ENCODE results near the gene ANK2. TPM values are rescaled to one million over a fixed set of nuclear protein-coding genes. Genes with fewer than 3 reads are reported as not detected.

ANK2 gene
- total and polyA plus RNA-seq, 2 experiments from 2014 or later: 7.7 to 40.4 TPM

- no peaks in the 10 kb centered on the region for H3K9me3 Mint-ChIP-seq
- H3K4me3 Mint-ChIP-seq: no peak overlapping the region
- peaks cover 4% of the 10 kb centered on the region; the same call in 1 of the 2 replicates for H3K4me1 ChIP-seq (ENCODE audit: insufficient read depth)
- no peaks in the 10 kb centered on the region for H3K27me3 ChIP-seq (ENCODE audit: insufficient read depth)
- no peak overlapping the region for H3K4me2 ChIP-seq
- no peaks in the 10 kb centered on the region for H3F3A ChIP-seq (replicated peaks; ENCODE audit: low read depth)
- ATAC-seq (no peak), DNase-seq (ENCODE audit: low spot score) (no peak)
- TF ChIP-seq STAT1 (IDR thresholded peaks at IDR 0.05; ENCODE audit: unreplicated experiment) (no peak), NANOG (IDR thresholded peaks at IDR 0.05; ENCODE audit: borderline replicate concordance) (no peak), ZNF331 (CRISPR knock-in tag; IDR thresholded peaks at IDR 0.05; ENCODE audit: low read depth) (no peak), EZH2 (IDR thresholded peaks at IDR 0.05; ENCODE audit: low read depth, unreplicated experiment) (no peak), REST (IDR thresholded peaks at IDR 0.05; ENCODE audit: unreplicated experiment) (no peak), JUNB (IDR thresholded peaks at IDR 0.05; ENCODE audit: unreplicated experiment) (no peak), EZH2phosphoT487 (IDR thresholded peaks at IDR 0.05; ENCODE audit: unreplicated experiment) (no peak)
- TF ChIP-seq, protein P1, sequence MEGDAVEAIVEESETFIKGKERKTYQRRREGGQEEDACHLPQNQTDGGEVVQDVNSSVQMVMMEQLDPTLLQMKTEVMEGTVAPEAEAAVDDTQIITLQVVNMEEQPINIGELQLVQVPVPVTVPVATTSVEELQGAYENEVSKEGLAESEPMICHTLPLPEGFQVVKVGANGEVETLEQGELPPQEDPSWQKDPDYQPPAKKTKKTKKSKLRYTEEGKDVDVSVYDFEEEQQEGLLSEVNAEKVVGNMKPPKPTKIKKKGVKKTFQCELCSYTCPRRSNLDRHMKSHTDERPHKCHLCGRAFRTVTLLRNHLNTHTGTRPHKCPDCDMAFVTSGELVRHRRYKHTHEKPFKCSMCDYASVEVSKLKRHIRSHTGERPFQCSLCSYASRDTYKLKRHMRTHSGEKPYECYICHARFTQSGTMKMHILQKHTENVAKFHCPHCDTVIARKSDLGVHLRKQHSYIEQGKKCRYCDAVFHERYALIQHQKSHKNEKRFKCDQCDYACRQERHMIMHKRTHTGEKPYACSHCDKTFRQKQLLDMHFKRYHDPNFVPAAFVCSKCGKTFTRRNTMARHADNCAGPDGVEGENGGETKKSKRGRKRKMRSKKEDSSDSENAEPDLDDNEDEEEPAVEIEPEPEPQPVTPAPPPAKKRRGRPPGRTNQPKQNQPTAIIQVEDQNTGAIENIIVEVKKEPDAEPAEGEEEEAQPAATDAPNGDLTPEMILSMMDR (conservative IDR thresholded peaks at IDR 0.05; ENCODE audit: low read depth in 2 of 2): no peak
- H2AFZ ChIP-seq: no peak overlapping the region
- no peaks in the 10 kb centered on the region for H3K9me2 ChIP-seq (ENCODE audit: insufficient read depth)
- H3K27ac ChIP-seq (ENCODE audit: low read depth): no peak overlapping the region
- H3K36me3 Mint-ChIP-seq (ENCODE audit: low read depth): no peaks in the 10 kb centered on the region
- H3K4me3 ChIP-seq: no peak overlapping the region
- H3K27me3 Mint-ChIP-seq (ENCODE audit: insufficient read depth, low read depth, poor library complexity): no peaks in the 10 kb centered on the region
- no peaks in the 10 kb centered on the region for H4K20me1 ChIP-seq (replicated peaks; ENCODE audit: insufficient read depth)
- H3K27ac Mint-ChIP-seq: no peak overlapping the region
- H3K4me1 Mint-ChIP-seq: peaks cover 17% of the 10 kb centered on the region; the same call in 2 of the 3 replicates
- H3K79me2 ChIP-seq (replicated peaks; ENCODE audit: insufficient read depth): no peaks in the 10 kb centered on the region
- H3K36me3 ChIP-seq (ENCODE audit: insufficient read depth): no peaks in the 10 kb centered on the region
Measured at GRCh38 chr4:113078066-113078465, 28.6 kb downstream of the ANK2 start.

- Histone ChIP-seq H3F3A (replicated peaks; ENCODE audit: low read depth) (no peaks in the 10 kb centered on the region), H3K4me3 (no peak overlapping the region), H3K4me2 (no peak overlapping the region), H3K36me3 (ENCODE audit: insufficient read depth) (no peaks in the 10 kb centered on the region), H2AFZ (no peak overlapping the region), H3K4me1 (ENCODE audit: insufficient read depth) (peaks cover 4% of the 10 kb centered on the region; the same call in 1 of the 2 replicates), H4K20me1 (replicated peaks; ENCODE audit: insufficient read depth) (no peaks in the 10 kb centered on the region), H3K27me3 (ENCODE audit: insufficient read depth) (no peaks in the 10 kb centered on the region), H3K9me2 (ENCODE audit: insufficient read depth) (no peaks in the 10 kb centered on the region), H3K27ac (ENCODE audit: low read depth) (no peak overlapping the region), H3K79me2 (replicated peaks; ENCODE audit: insufficient read depth) (no peaks in the 10 kb centered on the region)
- Mint-ChIP-seq H3K9me3 (no peaks in the 10 kb centered on the region), H3K27me3 (ENCODE audit: insufficient read depth, low read depth, poor library complexity) (no peaks in the 10 kb centered on the region), H3K4me1 (peaks cover 14% of the 10 kb centered on the region; the same call in 2 of the 3 replicates), H3K36me3 (ENCODE audit: low read depth) (no peaks in the 10 kb centered on the region), H3K27ac (peak overlapping the region; percentile 88), H3K4me3 (no peak overlapping the region)
- ATAC-seq (peak; percentile 32; the same call in 2 of the 3 replicates), DNase-seq (ENCODE audit: low spot score) (peak; percentile 35)
- TF ChIP-seq POLR2AphosphoS5 (IDR thresholded peaks at IDR 0.05; ENCODE audit: low read depth): no peak
- no peak for TF ChIP-seq JUNB (IDR thresholded peaks at IDR 0.05; ENCODE audit: unreplicated experiment)
- TF ChIP-seq, protein P2, sequence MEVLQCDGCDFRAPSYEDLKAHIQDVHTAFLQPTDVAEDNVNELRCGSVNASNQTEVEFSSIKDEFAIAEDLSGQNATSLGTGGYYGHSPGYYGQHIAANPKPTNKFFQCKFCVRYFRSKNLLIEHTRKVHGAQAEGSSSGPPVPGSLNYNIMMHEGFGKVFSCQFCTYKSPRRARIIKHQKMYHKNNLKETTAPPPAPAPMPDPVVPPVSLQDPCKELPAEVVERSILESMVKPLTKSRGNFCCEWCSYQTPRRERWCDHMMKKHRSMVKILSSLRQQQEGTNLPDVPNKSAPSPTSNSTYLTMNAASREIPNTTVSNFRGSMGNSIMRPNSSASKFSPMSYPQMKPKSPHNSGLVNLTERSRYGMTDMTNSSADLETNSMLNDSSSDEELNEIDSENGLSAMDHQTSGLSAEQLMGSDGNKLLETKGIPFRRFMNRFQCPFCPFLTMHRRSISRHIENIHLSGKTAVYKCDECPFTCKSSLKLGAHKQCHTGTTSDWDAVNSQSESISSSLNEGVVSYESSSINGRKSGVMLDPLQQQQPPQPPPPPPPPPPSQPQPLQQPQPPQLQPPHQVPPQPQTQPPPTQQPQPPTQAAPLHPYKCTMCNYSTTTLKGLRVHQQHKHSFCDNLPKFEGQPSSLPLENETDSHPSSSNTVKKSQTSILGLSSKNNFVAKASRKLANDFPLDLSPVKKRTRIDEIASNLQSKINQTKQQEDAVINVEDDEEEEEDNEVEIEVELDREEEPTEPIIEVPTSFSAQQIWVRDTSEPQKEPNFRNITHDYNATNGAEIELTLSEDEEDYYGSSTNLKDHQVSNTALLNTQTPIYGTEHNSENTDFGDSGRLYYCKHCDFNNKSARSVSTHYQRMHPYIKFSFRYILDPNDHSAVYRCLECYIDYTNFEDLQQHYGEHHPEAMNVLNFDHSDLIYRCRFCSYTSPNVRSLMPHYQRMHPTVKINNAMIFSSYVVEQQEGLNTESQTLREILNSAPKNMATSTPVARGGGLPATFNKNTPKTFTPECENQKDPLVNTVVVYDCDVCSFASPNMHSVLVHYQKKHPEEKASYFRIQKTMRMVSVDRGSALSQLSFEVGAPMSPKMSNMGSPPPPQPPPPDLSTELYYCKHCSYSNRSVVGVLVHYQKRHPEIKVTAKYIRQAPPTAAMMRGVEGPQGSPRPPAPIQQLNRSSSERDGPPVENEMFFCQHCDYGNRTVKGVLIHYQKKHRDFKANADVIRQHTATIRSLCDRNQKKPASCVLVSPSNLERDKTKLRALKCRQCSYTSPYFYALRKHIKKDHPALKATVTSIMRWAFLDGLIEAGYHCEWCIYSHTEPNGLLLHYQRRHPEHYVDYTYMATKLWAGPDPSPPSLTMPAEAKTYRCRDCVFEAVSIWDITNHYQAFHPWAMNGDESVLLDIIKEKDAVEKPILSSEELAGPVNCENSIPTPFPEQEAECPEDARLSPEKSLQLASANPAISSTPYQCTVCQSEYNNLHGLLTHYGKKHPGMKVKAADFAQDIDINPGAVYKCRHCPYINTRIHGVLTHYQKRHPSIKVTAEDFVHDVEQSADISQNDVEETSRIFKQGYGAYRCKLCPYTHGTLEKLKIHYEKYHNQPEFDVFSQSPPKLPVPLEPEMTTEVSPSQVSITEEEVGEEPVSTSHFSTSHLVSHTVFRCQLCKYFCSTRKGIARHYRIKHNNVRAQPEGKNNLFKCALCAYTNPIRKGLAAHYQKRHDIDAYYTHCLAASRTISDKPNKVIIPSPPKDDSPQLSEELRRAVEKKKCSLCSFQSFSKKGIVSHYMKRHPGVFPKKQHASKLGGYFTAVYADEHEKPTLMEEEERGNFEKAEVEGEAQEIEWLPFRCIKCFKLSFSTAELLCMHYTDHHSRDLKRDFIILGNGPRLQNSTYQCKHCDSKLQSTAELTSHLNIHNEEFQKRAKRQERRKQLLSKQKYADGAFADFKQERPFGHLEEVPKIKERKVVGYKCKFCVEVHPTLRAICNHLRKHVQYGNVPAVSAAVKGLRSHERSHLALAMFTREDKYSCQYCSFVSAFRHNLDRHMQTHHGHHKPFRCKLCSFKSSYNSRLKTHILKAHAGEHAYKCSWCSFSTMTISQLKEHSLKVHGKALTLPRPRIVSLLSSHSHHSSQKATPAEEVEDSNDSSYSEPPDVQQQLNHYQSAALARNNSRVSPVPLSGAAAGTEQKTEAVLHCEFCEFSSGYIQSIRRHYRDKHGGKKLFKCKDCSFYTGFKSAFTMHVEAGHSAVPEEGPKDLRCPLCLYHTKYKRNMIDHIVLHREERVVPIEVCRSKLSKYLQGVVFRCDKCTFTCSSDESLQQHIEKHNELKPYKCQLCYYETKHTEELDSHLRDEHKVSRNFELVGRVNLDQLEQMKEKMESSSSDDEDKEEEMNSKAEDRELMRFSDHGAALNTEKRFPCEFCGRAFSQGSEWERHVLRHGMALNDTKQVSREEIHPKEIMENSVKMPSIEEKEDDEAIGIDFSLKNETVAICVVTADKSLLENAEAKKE (CRISPR knock-in tag; IDR thresholded peaks at IDR 0.05): no peak
- no peak for TF ChIP-seq NANOG (IDR thresholded peaks at IDR 0.05; ENCODE audit: borderline replicate concordance)
- no peak for TF ChIP-seq EZH2phosphoT487 (IDR thresholded peaks at IDR 0.05; ENCODE audit: unreplicated experiment)
- no peak for TF ChIP-seq ZNF114 (CRISPR knock-in tag; IDR thresholded peaks at IDR 0.05)
Measured at GRCh38 chr4:113080050-113080449, 30.6 kb downstream of the ANK2 start.
